Brain microvascular endothelial cell (primary cell): ENCODE measurements around the gene BHLHE41.

Experiments
- DNase-seq: peaks from one replicate; pipeline ENCODE4 v3.0.0-alpha.2; 2020
- H3K27ac ChIP-seq: fragments of 250-450 bp; sonication (Bioruptor Pico); 2 replicates; pipeline ENCODE4 v1.5.1; 2020; ENCODE audit warnings: mild to moderate bottlenecking, moderate library complexity
- H3K27me3 ChIP-seq: fragments of 250-450 bp; sonication (Bioruptor Pico); replicated peaks from 2 replicates; pipeline ENCODE4 v1.5.1; 2020; ENCODE audit warnings: mild to moderate bottlenecking
- H3K36me3 ChIP-seq: fragments of 250-450 bp; sonication (Bioruptor Pico); replicated peaks from 2 replicates; pipeline ENCODE4 v1.5.1; 2020; ENCODE audit warnings: mild to moderate bottlenecking
- H3K4me3 ChIP-seq: 2 replicates; pipeline ENCODE4 v1.5.1; 2011; ENCODE audit warnings: low read depth, mild to moderate bottlenecking, control low read depth, low read length, moderate library complexity
- in situ Hi-C: cut with HindIII; loops from 2 replicates; pipeline ENCODE4 v1.10.0; 2017; ENCODE audit warnings: low sequenced_read_pairs, low pct_ligation_motif_present
- TF ChIP-seq, protein P1 (sequence below): IDR thresholded peaks from 2 replicates; pipeline ENCODE4 v1.5.1; 2011; ENCODE audit warnings: low read depth, mild to moderate bottlenecking, moderate library complexity, low read length, control low read depth, inconsistent platforms; ENCODE audit errors: missing control alignments

Gene BHLHE41

DNA sequence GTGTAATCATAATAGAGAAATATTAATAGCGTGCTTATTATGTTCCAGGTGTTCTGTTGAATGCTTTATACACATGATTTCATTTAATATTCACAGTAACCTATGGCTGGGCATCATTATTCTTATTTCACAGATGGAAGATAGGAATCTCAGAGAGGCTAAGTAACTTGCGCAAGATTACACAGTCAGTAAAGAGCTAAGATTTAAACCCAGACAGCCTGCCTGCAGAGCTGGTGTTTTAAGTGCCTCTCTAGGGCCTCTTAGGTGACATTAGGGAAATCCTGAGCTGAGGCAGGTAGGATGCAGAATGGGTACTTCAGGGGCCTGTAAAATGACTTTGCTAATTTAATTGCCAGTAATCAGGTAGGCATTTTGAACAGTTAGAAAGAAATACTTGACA lies 18.5 kb upstream of the BHLHE41 start:
- Histone ChIP-seq H3K27ac (no peak overlapping the region), H3K4me3 (no peak overlapping the region), H3K36me3 (no peaks in the 10 kb centered on the region), H3K27me3 (no peaks in the 10 kb centered on the region)
- DNase-seq, result no peak
- TF ChIP-seq, protein P1, sequence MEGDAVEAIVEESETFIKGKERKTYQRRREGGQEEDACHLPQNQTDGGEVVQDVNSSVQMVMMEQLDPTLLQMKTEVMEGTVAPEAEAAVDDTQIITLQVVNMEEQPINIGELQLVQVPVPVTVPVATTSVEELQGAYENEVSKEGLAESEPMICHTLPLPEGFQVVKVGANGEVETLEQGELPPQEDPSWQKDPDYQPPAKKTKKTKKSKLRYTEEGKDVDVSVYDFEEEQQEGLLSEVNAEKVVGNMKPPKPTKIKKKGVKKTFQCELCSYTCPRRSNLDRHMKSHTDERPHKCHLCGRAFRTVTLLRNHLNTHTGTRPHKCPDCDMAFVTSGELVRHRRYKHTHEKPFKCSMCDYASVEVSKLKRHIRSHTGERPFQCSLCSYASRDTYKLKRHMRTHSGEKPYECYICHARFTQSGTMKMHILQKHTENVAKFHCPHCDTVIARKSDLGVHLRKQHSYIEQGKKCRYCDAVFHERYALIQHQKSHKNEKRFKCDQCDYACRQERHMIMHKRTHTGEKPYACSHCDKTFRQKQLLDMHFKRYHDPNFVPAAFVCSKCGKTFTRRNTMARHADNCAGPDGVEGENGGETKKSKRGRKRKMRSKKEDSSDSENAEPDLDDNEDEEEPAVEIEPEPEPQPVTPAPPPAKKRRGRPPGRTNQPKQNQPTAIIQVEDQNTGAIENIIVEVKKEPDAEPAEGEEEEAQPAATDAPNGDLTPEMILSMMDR, result no peak
- in situ Hi-C loops, result no loop called here

GRCh38 chr12:26138860-26139259 lies 14.0 kb upstream of the BHLHE41 start:
- DNase-seq, result no peak
- H3K27ac ChIP-seq, result no peak overlapping the region
- in situ Hi-C loops, result no loop called here
- H3K27me3 ChIP-seq, result no peaks in the 10 kb centered on the region
- no peaks in the 10 kb centered on the region for H3K36me3 ChIP-seq
- H3K4me3 ChIP-seq, result no peak overlapping the region
- TF ChIP-seq, protein P1, result no peak

GRCh38 chr12:26136688-26137087 lies 11.9 kb upstream of the BHLHE41 start:
- Histone ChIP-seq H3K27me3 (no peaks in the 10 kb centered on the region), H3K27ac (no peak overlapping the region), H3K36me3 (no peaks in the 10 kb centered on the region), H3K4me3 (no peak overlapping the region)
- TF ChIP-seq, protein P1, result no peak
- no peak for DNase-seq
- in situ Hi-C loops, result no loop called here

GRCh38 chr12:26135571-26135970 lies 10.7 kb upstream of the BHLHE41 start:
- no peak overlapping the region for H3K4me3 ChIP-seq
- in situ Hi-C loops, result no loop called here
- no peak overlapping the region for H3K27ac ChIP-seq
- no peak for DNase-seq
- TF ChIP-seq, protein P1, result no peak
- H3K27me3 ChIP-seq, result no peaks in the 10 kb centered on the region
- H3K36me3 ChIP-seq, result no peaks in the 10 kb centered on the region

DNA sequence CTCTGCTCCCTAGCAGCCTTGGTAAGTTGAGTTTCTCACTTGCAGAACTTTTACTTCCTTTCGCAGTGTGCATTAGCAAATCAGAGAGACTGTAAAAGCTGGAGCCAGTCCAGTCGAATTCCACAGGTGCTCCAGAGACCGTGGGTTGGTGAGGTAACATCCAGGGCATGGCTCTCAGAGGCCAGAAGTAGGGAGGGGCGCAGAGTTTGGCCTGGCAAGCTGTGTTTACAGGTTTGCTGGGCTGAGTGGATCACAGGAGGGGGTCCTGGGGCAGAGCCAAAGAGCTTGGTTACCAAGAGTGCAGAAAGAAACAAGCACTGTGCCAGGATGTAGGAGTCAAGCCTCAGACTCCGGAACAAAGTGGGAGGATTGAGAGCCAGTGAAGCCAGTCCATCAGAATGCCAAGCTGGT lies 10.2 kb upstream of the BHLHE41 start:
- Histone ChIP-seq H3K36me3 (no peaks in the 10 kb centered on the region), H3K27me3 (no peaks in the 10 kb centered on the region), H3K4me3 (no peak overlapping the region), H3K27ac (no peak overlapping the region)
- TF ChIP-seq, protein P1, result no peak
- DNase-seq, result peak; percentile 36
- in situ Hi-C loops, result no loop called here

GRCh38 chr12:26134540-26134939 lies 9.7 kb upstream of the BHLHE41 start:
- H3K36me3 ChIP-seq, result no peaks in the 10 kb centered on the region
- TF ChIP-seq, protein P1, result no peak
- in situ Hi-C loops, result no loop called here
- H3K27ac ChIP-seq, result no peak overlapping the region
- H3K27me3 ChIP-seq, result no peaks in the 10 kb centered on the region
- no peak for DNase-seq
- H3K4me3 ChIP-seq, result no peak overlapping the region
